CD4-positive, alpha-beta T cell treated with Interferon alpha-2 for 1 hour (primary cell): ENCODE measurements around the gene CCDC141.

Experiments
- DNase-seq, 2 donors: peaks; one replicate each; pipeline ENCODE4 v3.0.0-alpha.2; 2020 to 2022

CCDC141 gene

DNA sequence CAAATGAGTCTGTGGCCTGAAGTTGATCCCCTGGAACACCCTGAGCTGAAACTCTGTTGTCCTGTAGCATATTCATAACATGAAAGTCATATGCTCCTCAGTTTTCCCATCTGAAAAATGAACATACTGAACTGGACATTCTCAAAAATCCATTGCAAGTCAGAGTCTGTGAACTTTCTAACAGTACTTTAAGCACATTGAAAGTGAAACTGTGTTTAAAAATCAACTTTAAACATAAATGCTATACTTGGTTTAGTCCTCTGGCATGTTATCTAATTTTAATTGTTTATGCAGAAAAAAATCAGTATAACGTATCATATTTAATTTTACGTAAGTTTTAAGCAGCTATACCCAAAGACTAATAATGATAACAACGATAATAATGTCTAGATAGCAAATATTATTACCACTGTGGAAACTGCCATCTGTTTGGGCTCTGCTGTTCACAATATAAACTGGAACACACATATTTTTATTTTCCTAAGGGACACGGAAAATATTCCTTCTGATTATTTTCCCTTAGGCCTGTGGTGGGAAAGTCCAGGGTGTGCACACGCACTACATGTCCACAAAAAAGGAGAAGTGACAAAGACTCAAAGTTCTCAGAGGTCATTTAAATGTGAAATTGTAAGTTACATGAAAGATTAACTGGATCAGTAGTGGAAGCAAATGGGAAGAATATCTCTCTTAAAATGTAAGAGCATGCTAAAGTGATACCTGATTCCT is 186.6 kb downstream of the CCDC141 start:
- DNase-seq: no peak

DNA sequence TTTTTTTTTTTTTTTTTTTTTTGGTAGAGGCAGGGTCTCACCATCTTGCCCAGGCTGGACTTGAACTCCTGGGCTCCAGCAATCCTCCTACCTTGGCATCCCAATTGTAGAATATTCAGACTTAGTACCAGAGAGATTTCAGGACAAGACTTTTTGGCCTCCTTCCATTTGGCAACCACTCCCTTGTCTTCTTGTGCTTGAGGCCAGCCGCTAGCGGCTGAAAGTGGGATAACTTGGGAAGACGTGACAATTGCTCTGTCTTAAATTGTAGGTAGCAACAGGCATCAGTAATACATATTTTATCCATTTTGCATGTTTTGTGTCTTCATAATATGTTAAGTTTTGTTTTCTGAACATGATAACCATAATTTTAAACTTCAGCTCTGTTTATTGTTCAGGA is 189.4 kb downstream of the CCDC141 start:
- no peak for DNase-seq

DNA sequence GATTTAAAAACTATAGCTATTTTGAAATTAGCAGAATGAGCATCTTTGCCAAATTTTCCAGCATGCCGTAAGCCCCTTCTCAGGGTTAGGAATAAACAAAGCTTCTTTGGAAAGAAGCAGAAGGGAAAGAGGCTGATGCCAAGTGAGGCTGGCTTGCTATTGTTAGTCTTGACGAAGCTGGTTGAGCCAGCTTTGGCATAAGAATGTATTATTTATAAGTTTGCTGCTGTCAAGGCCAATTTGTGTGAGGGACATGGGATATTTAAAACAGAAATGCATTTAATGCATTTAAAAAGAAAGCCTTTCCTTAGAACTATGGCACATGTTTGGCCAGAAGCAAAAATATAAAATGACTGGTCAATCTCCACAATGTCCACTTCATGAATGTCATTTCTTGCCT is 190.2 kb downstream of the CCDC141 start:
- DNase-seq: no peak

DNA sequence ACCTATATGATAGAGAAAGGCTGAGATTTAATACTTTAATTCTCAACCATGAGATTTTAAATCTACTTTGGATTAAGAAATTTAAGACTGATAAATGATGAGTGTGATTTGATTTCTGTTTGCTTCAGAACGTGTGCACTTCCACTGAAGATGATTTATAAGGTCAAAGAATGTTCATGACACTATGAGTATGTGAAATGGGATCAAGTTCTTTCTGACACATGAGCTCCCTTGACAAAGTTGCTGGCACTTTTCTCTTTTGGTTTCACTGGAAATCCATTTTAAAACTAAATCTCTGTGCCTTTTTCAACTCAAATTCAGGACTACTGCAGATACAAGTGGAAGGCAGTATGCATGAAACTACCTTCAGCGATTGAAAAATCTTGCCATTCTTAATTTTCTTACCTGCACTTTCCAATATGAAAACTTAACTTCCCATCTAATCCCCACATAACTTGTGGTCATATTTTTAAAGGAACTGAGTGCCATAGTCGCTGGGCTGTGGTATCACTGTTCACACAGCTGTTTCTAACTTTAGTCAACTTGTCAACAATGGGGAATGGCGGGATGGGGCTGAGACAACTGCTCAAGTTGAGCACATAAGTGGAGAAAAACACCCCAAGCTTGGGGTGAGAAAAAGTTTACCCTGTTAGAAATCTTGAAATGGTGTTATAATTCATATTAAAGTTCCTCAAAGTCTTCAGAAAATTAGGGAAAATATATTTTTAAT is 190.9 kb downstream of the CCDC141 start:
- DNase-seq: no peak

DNA sequence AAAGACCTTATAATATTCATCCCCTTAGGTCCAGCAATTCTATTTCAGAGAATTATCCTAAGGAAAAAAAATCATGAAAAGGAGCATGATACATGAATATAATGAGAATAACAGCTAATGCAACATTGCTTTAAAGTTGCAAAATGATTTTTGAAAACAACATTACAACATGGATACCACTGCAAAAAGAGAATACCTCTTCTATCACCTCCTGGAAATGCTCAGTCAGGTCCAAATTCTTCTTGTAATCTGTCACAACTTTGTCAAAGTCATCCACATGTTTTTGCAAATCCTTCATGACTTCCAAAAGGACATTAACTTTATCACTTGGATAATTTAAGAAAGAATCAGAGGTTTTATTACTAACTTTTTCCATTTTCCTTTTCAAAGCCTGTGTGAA is 194.8 kb downstream of the CCDC141 start:
- no peak for DNase-seq

DNA sequence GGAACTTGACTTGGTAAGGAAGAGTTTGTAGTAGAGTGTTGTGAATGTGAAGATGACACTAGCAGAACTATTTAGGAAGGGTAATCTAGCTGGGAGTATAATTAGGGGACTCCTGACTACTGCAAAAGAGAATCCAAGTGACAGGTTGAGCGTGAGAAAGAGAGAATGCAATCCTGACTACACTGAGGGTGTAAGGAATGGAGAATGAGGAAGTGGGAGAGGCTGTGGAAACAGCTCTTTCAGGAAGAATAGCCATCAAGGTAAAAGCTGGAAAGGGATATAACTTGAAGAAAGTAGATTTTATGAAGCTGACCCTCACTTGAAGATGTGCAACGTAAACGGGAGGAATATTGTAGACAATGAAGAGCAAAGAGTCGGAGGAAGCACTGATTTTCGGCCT is 201.6 kb downstream of the CCDC141 start:
- no peak for DNase-seq

DNA sequence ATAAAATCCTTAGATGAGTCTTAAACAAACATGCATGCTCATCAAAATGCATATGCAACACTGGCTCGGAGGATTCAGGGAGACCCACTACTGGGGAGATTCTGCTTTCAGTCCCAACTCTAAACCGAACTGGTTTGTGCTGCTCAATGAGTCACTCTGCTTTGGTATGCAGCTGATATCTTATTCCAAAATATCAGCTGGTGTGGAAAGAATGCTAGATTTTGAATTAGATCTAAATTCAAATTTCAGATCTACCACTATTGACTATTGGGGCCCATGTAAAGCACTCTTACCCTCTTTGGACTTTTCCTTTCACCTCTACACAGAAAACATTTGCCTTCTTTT is 203.5 kb downstream of the CCDC141 start:
- no peak for DNase-seq

DNA sequence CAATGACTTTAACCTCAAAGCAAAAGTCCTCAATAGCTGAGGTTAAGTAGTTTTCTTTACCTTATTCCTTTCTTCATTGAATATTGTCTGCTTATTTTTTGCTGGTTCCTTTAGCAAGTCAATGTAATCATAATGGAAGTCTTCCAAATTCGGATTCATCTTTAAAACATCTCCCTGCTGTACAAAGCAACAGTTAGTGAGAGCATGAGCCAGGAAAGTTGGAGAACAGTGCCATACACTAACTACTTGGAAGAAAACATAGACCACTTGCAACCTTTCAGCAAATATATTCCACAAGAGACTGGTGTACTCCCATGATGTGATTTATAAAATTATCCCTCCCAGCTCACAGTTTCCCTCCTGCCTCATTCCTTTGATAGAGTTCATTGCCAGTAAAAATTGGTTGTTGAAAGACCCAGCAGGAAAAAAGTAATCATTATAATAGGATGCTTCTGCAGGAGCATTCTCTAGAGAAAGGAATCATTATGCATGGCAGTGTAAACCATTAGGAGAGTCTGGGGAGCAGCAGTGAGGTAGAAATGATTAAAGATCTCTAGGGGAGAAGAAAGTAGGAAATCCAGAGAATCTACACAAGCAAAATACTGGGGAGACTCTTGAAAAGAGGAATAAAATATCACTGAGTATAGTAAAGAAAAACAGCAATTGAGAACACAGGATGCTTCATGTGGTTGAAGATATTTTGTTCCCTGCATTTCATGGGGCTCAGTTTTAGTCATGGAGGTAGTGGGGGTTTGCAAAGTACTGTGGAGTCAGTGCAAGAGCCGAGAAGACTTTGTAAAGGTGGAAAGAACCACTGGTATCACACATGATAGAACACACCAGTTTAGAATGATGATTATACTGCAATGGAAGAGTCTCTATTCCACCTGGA is 204.1 kb downstream of the CCDC141 start:
- DNase-seq: no peak

DNA sequence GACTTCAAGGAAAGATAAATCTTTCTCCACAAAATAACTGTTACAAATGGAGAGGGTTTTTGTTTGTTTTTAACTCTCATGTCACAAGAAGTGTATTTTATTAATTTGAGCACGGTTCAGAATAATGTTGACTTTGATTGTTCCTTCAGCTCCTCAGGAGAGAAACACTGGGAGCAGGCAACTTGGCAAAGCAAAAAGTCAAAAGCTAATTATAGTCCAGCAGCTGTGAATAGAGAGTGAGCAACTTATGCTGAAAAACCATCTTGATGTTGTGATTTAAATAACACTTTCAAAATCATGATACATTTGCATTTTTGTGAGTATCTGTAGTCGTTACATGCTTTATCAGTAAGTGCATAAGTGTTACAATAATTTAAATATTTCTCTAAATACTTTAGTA is 205.2 kb downstream of the CCDC141 start:
- DNase-seq: no peak

DNA sequence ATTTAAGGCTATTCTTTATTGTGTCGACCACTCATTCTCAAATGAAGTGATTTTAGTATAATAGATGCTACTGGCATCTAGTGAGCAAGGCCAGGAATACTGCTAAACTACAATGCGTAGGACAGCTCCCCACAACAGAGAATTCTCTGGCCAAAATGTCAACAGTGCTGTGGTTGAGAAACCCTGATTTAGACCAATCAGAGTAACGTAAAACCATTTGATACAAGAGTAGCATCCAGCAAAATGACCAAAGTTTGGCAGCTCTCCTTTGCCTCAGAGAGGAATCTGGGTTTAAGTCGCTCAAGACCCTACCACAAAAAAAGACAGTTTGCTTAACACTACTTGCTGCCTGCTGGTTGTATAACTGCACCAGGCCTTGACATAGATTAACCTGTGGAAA is 205.7 kb downstream of the CCDC141 start:
- DNase-seq: no peak

DNA sequence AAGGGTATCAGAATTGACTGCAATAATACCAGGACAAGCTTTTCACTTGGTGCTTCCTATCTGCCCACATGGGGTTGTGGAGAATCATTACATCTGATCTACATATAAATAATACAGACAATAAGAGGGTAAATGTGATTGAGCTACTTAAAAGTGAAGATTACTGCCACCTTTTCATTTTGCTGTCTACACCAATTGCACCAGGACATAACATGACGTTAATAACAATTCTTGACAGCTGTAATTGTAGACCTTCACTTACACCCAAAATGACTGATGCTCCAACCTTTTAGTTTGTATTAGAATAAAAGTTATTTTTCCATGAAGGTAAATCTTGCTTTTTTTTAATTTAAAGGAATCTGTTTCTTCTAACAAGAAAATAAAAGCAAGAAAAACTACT is 206.2 kb downstream of the CCDC141 start:
- no peak for DNase-seq

DNA sequence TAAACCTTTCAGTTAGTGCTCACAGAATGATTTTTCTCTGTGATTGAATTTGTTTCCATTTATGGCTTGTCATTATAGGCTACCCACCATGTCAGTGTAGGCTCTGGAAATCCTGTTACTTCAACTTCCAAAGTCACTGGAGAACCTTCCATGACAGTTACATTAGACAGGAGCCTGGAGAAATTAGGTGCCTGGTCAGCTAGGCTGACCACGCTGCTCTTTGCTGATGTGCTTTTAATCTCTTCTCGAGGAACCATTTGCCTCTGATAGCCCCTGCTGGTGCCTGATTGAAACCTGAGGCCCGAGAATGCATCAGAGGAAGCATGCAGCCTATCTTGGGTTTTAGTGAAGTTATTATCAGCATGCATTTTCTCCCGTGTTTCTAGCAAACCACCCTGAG is 213.1 kb downstream of the CCDC141 start:
- no peak for DNase-seq

DNA sequence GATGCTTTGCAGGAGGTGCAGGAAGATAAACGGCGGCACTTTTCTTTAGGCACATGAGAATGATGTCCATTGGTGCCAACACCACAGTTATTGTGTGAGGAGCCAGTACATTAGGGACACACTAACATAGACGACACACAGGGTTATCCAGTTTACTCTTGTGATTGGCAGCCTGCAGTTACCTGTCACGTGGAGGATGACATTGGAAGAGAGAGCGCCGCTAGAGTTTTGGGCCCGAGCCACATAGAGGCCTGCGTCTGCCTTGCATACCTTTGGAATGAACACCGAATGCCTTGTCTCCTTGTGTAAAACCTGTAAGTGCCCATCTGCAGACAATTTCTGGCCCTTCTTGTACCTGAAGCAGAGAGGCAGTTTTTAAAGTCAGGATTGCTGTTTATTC is 215.9 kb downstream of the CCDC141 start:
- no peak for DNase-seq

DNA sequence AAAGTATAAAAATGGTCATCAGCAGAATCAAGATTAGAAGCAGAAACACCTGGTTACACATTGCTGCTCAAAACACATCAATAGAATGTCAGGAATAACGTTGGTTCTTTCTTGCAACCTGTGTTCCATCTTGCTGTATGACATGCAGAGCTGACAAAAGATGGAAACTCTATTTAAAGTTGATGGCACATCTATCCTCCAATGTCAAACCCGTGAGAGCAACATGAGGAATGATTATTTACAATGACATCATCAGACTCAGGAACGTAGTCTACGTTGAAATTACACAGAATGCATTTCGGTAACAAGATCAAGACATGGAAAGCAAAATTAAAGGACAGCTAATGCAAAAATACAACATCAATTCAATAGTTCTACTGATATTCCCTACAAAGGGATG is 216.6 kb downstream of the CCDC141 start:
- DNase-seq: no peak

DNA sequence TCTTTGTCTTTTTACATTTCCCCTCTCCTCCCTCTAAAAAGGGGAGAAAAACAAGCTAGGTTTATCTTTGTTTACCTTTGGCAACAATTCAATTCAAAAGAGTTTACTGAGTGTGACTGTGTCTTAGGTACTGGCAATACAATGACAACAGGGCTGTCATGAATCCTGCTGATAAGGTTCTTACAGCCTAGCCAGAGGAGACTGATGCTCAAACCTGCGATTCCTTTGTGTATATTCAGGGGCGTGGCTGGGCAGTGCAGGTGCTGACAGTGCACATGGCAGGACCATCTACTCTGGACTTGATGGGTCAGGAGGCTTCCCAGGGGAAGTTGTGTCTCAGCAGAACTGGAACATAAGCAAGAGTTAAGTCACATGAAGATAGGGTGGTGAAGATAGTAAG is 219.5 kb downstream of the CCDC141 start:
- no peak for DNase-seq

DNA sequence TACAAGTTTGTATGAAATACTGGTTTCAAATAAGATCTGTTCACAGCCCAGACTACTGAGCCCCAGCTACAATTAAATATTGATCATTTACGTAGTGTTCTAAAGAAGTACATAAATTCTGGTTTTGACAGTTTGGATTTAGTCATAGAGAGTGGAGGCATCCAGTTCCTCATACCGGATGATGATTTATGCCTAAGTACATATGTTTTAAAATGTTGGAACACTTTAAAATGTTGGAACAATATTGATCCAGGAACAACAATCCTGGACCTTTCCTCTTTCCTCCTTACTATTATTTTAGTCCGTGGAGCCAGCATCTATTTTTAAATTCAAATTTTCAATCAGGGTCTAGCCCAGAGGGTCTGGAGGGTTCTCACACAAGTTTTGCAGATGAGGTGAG is 220.0 kb downstream of the CCDC141 start:
- DNase-seq: no peak

DNA sequence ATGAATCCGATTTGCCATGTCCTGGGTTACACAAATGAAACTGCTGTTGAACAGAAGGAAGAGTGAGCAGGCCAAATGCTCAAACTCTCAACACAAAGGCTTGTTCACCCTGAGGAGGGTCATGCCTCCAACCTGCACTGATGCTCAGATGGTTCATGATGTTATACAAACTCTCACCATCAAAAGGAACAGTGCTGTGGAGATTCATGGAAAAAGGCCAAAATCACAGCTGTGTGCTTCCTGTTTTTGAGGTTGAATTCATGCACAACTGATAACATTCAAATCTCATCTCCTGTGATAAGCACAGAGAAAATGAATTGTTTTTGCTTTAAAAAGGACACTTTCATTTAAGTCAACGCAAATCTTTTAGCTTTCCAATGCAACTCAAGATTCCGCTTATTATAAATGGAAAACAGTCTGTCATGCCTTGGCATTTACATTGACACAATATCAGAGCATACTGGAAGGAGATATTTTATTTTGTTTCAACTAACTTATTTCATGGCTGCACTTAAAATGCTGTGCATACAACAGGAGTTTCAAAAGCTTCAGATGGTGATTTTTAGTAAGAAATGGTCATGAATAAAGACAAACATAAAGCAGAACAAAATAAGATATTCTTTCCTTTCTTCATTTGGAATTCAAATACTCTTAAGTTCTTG is 220.5 kb downstream of the CCDC141 start:
- DNase-seq: no peak

DNA sequence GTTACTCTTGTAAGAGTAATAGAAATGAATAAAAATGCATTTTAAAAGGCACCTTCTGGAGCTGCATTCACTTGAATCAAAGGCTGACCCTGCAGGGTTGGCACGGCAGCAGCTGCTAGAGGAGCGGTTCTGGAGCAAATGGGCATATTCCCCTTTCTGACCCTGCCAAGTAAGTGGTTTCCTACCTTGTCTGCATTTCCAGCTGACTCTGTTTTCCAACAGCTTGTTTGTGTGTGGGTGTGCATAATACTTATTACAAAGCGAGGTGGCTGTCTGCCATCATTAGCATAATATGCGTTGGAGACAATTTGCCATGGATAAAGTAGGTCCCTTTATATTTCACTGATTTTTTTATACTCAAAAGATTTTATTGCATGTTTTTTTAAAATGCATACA is 221.5 kb downstream of the CCDC141 start:
- DNase-seq: no peak

DNA sequence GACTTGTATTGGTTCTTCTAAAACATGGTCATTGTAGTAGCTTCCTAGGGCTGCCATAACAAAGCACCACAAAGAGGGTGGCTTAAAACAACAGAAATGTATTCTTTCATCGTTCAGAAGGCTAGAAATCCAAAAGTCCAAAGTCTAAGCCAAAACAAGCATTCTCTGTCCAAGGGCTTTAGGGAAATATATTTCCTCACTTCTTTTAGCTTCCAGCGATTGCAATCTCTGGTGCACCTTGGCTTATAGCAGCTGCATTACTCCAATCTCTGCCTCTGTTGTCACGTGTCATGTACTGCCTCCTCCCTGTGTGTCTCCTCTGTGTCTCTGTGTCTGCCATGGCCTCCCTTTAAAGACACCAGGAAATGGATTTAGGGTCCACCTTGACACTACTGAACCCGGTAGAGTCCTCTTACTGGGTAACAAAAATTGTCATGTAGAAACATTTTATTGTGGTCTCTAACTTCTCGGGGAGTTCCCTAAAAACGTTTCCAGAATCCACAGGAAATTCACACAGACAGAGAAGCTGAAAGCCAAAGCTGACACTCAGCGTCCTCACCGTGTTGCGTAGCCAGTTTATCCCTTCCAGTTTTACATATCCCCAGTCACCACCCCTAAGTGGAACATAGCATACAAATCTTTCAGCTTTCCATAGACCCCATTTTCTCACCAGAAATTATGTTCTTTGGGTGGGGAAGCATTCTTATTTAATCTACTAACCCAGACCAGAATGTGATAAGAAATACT is 222.0 kb downstream of the CCDC141 start:
- DNase-seq: no peak

DNA sequence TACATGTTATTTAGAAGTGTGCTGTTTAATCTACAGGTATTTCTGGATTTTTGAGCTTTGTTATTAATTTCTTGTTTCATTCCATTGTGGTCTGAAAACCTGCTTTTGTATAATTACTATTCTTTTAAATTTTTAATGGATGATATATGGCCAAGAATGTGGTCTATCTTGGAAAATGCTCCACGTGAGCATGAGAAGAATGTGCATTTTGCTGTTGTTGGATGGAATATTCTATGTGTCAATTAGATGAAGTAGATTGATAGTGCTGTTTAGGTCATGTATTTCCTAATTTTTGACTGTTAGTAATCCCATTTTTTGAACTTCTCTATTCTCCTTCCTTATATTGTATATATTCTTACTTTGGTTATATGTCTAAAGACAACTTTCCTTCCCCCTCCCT is 222.8 kb downstream of the CCDC141 start:
- no peak for DNase-seq

DNA sequence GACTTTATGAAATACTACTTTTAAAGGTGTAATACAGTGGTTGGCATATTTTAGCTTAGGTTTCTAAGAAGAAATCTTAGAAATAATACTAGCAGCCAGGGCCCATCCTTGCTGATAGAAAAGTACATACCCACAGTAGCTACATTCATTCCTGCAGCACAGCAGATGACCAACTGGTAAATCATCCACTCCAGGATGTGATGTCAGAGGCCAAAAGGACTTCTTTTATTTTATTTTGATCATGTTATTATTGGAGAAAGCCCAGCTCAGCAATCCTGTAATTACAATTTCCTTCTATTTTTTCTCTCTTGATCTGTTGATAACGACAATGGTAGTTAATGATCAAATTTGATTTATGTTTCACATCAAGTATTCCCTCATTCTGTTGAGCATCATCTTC is 224.8 kb downstream of the CCDC141 start:
- DNase-seq: no peak

DNA sequence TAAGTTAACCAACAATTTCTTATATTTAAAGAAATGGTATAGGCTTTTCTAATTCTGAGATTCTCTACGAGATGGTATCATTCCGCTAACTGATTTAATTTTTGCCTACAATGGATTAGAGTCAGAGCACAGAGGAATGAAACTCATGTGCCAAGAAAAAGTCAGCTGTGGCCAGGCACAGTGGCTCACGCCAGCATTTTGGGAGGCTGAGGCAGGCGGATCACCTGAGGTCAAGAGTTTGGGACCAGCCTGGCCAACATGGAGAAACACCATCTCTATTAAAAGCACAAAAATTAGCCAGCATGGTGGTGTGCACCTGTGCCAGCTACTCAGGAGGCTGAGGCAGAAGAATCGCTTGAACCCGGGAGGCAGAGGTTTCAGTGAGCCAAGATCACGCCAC is 225.8 kb downstream of the CCDC141 start:
- DNase-seq: no peak

DNA sequence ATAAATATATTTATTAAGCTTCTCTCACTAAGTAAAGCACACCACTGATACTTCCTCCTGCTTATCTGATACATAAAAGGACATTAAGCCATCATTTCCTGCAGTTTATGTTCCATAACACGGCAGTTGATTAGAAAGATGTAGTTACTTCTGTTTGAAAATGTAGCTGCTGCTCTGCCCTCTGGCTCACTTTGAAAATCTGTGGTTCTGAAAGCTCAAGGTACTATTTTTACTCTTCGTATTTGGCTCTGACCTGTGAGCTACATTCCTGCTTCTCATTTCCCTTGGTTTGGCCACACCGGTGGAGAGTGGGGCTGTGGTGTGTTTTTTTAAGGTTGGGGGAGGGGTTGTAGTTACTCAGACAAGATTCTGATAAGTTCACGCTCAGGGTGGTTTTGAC is 229.9 kb downstream of the CCDC141 start:
- DNase-seq: peak in 1 of 2 donors; percentile 11
